SK-N-SH treated with all-trans-retinoic acid at 6 μM for 48 hours (cell line): ENCODE measurements around the gene CLN5.

Experiments
- ATAC-seq: fragments of 200-7000 bp; cut with Tn5 transposase; 3 replicates; pipeline ENCODE4 v1.9.1; 2020; ENCODE audit warnings: mild to moderate bottlenecking, moderate library complexity
- ARNTL ChIP-seq: fragments of 450-650 bp; formaldehyde crosslinking; IDR thresholded peaks from 2 replicates; pipeline ENCODE4 v1.5.0; 2020; ENCODE audit warnings: low read depth, mild to moderate bottlenecking, moderate library complexity, borderline replicate concordance
- BACH2 ChIP-seq: fragments of 250-450 bp; sonication (Bioruptor Pico); IDR thresholded peaks from 2 replicates; pipeline ENCODE4 v1.9.0; 2021; ENCODE audit warnings: mild to moderate bottlenecking, borderline replicate concordance
- CSDC2 ChIP-seq: fragments of 250-450 bp; sonication (Bioruptor Pico); IDR thresholded peaks from 2 replicates; pipeline ENCODE4 v1.5.0; 2020; ENCODE audit warnings: mild to moderate bottlenecking, moderate library complexity
- ESRRG ChIP-seq: fragments of 250-450 bp; sonication (Bioruptor Pico); IDR thresholded peaks from 2 replicates; pipeline ENCODE4 v1.6.1; 2021; ENCODE audit warnings: mild to moderate bottlenecking
- GLIS3 ChIP-seq: fragments of 250-450 bp; sonication (Bioruptor Pico); IDR thresholded peaks from 2 replicates; pipeline ENCODE4 v1.5.0; 2020; ENCODE audit warnings: mild to moderate bottlenecking, moderate library complexity
- ISL1 ChIP-seq: fragments of 250-450 bp; sonication (Bioruptor Pico); IDR thresholded peaks from 2 replicates; pipeline ENCODE4 v2.1.2; 2022; ENCODE audit warnings: mild to moderate bottlenecking, moderate library complexity
- OSR1 ChIP-seq: fragments of 250-450 bp; sonication (Bioruptor Pico); IDR thresholded peaks from 2 replicates; pipeline ENCODE4 v1.8.0; 2022; ENCODE audit warnings: moderate library complexity, mild to moderate bottlenecking, inconsistent platforms
- PPARA ChIP-seq: fragments of 250-450 bp; sonication (Bioruptor Pico); IDR thresholded peaks from 2 replicates; pipeline ENCODE4 v1.5.0; 2020; ENCODE audit warnings: mild to moderate bottlenecking, borderline replicate concordance
- RARB ChIP-seq: fragments of 250-450 bp; sonication (Bioruptor Pico); IDR thresholded peaks from 2 replicates; pipeline ENCODE4 v1.8.0; 2021; ENCODE audit warnings: mild to moderate bottlenecking, moderate library complexity
- SNAI2 ChIP-seq: fragments of 250-450 bp; sonication (Bioruptor Pico); IDR thresholded peaks from 2 replicates; pipeline ENCODE4 v1.5.0; 2020; ENCODE audit warnings: mild to moderate bottlenecking, moderate library complexity
- TCF4 ChIP-seq: fragments of 250-450 bp; sonication (Bioruptor Pico); IDR thresholded peaks from 2 replicates; pipeline ENCODE4 v1.8.0; 2021; ENCODE audit warnings: mild to moderate bottlenecking, moderate library complexity, borderline replicate concordance
- TOX ChIP-seq: fragments of 250-450 bp; sonication (Bioruptor Pico); IDR thresholded peaks from 2 replicates; pipeline ENCODE4 v1.8.0; 2021; ENCODE audit warnings: mild to moderate bottlenecking, moderate library complexity, borderline replicate concordance
- ZC3H10 ChIP-seq: fragments of 250-450 bp; sonication (Bioruptor Pico); IDR thresholded peaks from 2 replicates; pipeline ENCODE4 v1.5.1; 2021; ENCODE audit warnings: mild to moderate bottlenecking, moderate library complexity
- ZFP3 ChIP-seq: fragments of 250-450 bp; sonication (Bioruptor Pico); IDR thresholded peaks from 2 replicates; pipeline ENCODE4 v1.5.0; 2020; ENCODE audit warnings: mild to moderate bottlenecking, moderate library complexity
- ZFP30 ChIP-seq: fragments of 450-650 bp; formaldehyde crosslinking; IDR thresholded peaks from 2 replicates; pipeline ENCODE4 v1.5.0; 2022; ENCODE audit warnings: mild to moderate bottlenecking, moderate library complexity
- ZNF565 ChIP-seq: fragments of 450-650 bp; formaldehyde crosslinking; conservative IDR thresholded peaks from 2 replicates; pipeline ENCODE4 v1.5.0; 2020; ENCODE audit warnings: low read depth, mild to moderate bottlenecking, moderate library complexity
- ZNF70 ChIP-seq: fragments of 450-650 bp; formaldehyde crosslinking; IDR thresholded peaks from 2 replicates; pipeline ENCODE4 v1.5.0; 2020; ENCODE audit warnings: mild to moderate bottlenecking, moderate library complexity
- ZNF8 ChIP-seq: fragments of 450-650 bp; formaldehyde crosslinking; IDR thresholded peaks from 2 replicates; pipeline ENCODE4 v1.5.0; 2020; ENCODE audit warnings: mild to moderate bottlenecking, moderate library complexity
- TF ChIP-seq, protein P1 (sequence below): fragments of 250-450 bp; sonication (Bioruptor Pico); IDR thresholded peaks from 2 replicates; pipeline ENCODE4 v1.5.0; 2020; ENCODE audit warnings: mild to moderate bottlenecking, moderate library complexity
- TF ChIP-seq, protein P2 (sequence below): fragments of 250-450 bp; sonication (Bioruptor Pico); IDR thresholded peaks from 2 replicates; pipeline ENCODE4 v1.8.0; 2021; ENCODE audit warnings: low read depth, mild to moderate bottlenecking, moderate library complexity, borderline replicate concordance
- TF ChIP-seq, protein P3 (sequence below): fragments of 250-450 bp; sonication (Bioruptor Pico); IDR thresholded peaks from 2 replicates; pipeline ENCODE4 v1.5.1; 2021; ENCODE audit warnings: mild to moderate bottlenecking, moderate library complexity
- TF ChIP-seq, protein P4 (sequence below): fragments of 250-450 bp; sonication (Bioruptor Pico); IDR thresholded peaks from 2 replicates; pipeline ENCODE4 v1.8.0; 2020; ENCODE audit warnings: mild to moderate bottlenecking, moderate library complexity, borderline replicate concordance
- TF ChIP-seq, protein P5 (sequence below): fragments of 250-450 bp; sonication (Bioruptor Pico); IDR thresholded peaks from 2 replicates; pipeline ENCODE4 v1.5.1; 2020; ENCODE audit warnings: low read depth, mild to moderate bottlenecking, moderate library complexity

The CLN5 gene

DNA sequence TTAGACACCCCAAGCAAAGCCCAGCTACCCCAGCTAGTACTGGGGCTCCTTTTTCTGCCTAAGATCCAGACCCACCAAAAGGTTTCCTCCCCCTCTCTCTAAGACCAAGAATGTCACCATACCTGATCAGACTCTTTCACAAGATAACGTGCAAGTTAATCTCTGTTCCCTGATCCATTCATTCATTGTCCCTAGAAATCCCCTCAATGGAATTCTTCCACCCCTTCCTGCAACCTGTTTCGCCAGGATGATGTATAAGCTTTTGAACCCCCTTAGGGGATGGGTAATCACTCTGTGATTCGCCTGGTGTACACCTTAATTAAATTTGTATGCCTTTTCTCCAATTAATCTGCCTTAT lies 17.3 kb upstream of the CLN5 start:
- TF ChIP-seq PPARA (CRISPR knock-in tag) (no peak), ZNF565 (no peak), ZFP3 (CRISPR knock-in tag) (no peak), BACH2 (CRISPR knock-in tag) (no peak), ISL1 (CRISPR knock-in tag) (no peak), ARNTL (CRISPR knock-in tag) (no peak), ZNF8 (CRISPR knock-in tag) (no peak), ZC3H10 (no peak), ESRRG (CRISPR knock-in tag) (no peak), TCF4 (CRISPR knock-in tag) (no peak), RARB (CRISPR knock-in tag) (no peak), GLIS3 (CRISPR knock-in tag) (no peak), ZFP30 (CRISPR knock-in tag) (no peak), ZNF70 (CRISPR knock-in tag) (no peak), TOX (CRISPR knock-in tag) (no peak)
- TF ChIP-seq, protein P1, sequence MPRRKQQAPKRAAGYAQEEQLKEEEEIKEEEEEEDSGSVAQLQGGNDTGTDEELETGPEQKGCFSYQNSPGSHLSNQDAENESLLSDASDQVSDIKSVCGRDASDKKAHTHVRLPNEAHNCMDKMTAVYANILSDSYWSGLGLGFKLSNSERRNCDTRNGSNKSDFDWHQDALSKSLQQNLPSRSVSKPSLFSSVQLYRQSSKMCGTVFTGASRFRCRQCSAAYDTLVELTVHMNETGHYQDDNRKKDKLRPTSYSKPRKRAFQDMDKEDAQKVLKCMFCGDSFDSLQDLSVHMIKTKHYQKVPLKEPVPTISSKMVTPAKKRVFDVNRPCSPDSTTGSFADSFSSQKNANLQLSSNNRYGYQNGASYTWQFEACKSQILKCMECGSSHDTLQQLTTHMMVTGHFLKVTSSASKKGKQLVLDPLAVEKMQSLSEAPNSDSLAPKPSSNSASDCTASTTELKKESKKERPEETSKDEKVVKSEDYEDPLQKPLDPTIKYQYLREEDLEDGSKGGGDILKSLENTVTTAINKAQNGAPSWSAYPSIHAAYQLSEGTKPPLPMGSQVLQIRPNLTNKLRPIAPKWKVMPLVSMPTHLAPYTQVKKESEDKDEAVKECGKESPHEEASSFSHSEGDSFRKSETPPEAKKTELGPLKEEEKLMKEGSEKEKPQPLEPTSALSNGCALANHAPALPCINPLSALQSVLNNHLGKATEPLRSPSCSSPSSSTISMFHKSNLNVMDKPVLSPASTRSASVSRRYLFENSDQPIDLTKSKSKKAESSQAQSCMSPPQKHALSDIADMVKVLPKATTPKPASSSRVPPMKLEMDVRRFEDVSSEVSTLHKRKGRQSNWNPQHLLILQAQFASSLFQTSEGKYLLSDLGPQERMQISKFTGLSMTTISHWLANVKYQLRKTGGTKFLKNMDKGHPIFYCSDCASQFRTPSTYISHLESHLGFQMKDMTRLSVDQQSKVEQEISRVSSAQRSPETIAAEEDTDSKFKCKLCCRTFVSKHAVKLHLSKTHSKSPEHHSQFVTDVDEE (CRISPR knock-in tag) = no peak
- TF ChIP-seq, protein P2, sequence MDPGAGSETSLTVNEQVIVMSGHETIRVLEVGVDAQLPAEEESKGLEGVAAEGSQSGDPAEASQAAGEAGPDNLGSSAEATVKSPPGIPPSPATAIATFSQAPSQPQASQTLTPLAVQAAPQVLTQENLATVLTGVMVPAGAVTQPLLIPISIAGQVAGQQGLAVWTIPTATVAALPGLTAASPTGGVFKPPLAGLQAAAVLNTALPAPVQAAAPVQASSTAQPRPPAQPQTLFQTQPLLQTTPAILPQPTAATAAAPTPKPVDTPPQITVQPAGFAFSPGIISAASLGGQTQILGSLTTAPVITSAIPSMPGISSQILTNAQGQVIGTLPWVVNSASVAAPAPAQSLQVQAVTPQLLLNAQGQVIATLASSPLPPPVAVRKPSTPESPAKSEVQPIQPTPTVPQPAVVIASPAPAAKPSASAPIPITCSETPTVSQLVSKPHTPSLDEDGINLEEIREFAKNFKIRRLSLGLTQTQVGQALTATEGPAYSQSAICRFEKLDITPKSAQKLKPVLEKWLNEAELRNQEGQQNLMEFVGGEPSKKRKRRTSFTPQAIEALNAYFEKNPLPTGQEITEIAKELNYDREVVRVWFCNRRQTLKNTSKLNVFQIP (CRISPR knock-in tag) = no peak
- TF ChIP-seq, protein P3, sequence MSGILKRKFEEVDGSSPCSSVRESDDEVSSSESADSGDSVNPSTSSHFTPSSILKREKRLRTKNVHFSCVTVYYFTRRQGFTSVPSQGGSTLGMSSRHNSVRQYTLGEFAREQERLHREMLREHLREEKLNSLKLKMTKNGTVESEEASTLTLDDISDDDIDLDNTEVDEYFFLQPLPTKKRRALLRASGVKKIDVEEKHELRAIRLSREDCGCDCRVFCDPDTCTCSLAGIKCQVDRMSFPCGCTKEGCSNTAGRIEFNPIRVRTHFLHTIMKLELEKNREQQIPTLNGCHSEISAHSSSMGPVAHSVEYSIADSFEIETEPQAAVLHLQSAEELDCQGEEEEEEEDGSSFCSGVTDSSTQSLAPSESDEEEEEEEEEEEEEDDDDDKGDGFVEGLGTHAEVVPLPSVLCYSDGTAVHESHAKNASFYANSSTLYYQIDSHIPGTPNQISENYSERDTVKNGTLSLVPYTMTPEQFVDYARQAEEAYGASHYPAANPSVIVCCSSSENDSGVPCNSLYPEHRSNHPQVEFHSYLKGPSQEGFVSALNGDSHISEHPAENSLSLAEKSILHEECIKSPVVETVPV (CRISPR knock-in tag) = no peak
- TF ChIP-seq, protein P4, sequence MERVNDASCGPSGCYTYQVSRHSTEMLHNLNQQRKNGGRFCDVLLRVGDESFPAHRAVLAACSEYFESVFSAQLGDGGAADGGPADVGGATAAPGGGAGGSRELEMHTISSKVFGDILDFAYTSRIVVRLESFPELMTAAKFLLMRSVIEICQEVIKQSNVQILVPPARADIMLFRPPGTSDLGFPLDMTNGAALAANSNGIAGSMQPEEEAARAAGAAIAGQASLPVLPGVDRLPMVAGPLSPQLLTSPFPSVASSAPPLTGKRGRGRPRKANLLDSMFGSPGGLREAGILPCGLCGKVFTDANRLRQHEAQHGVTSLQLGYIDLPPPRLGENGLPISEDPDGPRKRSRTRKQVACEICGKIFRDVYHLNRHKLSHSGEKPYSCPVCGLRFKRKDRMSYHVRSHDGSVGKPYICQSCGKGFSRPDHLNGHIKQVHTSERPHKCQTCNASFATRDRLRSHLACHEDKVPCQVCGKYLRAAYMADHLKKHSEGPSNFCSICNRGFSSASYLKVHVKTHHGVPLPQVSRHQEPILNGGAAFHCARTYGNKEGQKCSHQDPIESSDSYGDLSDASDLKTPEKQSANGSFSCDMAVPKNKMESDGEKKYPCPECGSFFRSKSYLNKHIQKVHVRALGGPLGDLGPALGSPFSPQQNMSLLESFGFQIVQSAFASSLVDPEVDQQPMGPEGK = no peak
- ATAC-seq = no peak

GRCh38 chr13:76975863-76976262 lies 16.0 kb upstream of the CLN5 start:
- no peak for TF ChIP-seq ZNF70 (CRISPR knock-in tag)
- no peak for TF ChIP-seq GLIS3 (CRISPR knock-in tag)
- no peak for TF ChIP-seq SNAI2
- TF ChIP-seq ISL1 (CRISPR knock-in tag) = no peak
- no peak for TF ChIP-seq OSR1 (CRISPR knock-in tag)
- TF ChIP-seq PPARA (CRISPR knock-in tag) = no peak
- no peak for TF ChIP-seq TCF4 (CRISPR knock-in tag)
- TF ChIP-seq RARB (CRISPR knock-in tag) = no peak
- TF ChIP-seq, protein P3 (CRISPR knock-in tag) = no peak
- TF ChIP-seq ZFP3 (CRISPR knock-in tag) = no peak
- no peak for TF ChIP-seq ARNTL (CRISPR knock-in tag)
- TF ChIP-seq ZFP30 (CRISPR knock-in tag) = no peak
- TF ChIP-seq, protein P1 (CRISPR knock-in tag) = no peak
- TF ChIP-seq, protein P5, sequence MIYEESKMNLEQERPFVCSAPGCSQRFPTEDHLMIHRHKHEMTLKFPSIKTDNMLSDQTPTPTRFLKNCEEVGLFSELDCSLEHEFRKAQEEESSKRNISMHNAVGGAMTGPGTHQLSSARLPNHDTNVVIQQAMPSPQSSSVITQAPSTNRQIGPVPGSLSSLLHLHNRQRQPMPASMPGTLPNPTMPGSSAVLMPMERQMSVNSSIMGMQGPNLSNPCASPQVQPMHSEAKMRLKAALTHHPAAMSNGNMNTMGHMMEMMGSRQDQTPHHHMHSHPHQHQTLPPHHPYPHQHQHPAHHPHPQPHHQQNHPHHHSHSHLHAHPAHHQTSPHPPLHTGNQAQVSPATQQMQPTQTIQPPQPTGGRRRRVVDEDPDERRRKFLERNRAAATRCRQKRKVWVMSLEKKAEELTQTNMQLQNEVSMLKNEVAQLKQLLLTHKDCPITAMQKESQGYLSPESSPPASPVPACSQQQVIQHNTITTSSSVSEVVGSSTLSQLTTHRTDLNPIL (CRISPR knock-in tag) = no peak
- no peak for TF ChIP-seq ZNF565
- TF ChIP-seq TOX (CRISPR knock-in tag) = no peak
- TF ChIP-seq CSDC2 (CRISPR knock-in tag) = no peak
- ATAC-seq = no peak
